DOHH2 (cell line): ENCODE results near the gene SIK2.

Experiments used
- H3F3A ChIP-seq: fragments of 200-600 bp; sonication (generic), shearing (Covaris generic); 2 replicates; pipeline ENCODE4 v1.6.0; 2016; ENCODE audit warnings: antibody characterized with exemption, mild to moderate bottlenecking; ENCODE audit not compliant: control insufficient read depth, insufficient read depth
- H3K27ac ChIP-seq: fragments of 200-600 bp; sonication (generic); 2 replicates; pipeline ENCODE4 v1.5.1; 2014; ENCODE audit warnings: low read depth, mild to moderate bottlenecking, low read length, moderate library complexity
- H3K27me3 ChIP-seq: fragments of 200-600 bp; sonication (generic); 2 replicates; pipeline ENCODE4 v1.6.1; 2014; ENCODE audit warnings: mild to moderate bottlenecking, low read length, mixed read lengths; ENCODE audit not compliant: control insufficient read depth
- H3K36me3 ChIP-seq: fragments of 200-600 bp; sonication (generic); 2 replicates; pipeline ENCODE4 v1.6.1; 2014; ENCODE audit warnings: mild to moderate bottlenecking, low read length, moderate library complexity, mixed read lengths; ENCODE audit not compliant: control insufficient read depth
- H3K4me1 ChIP-seq: fragments of 200-600 bp; sonication (generic); 2 replicates; pipeline ENCODE4 v1.6.1; 2014; ENCODE audit warnings: mild to moderate bottlenecking, low read length, mixed read lengths; ENCODE audit not compliant: control insufficient read depth
- H3K4me2 ChIP-seq: fragments of 200-600 bp; sonication (generic); 2 replicates; pipeline ENCODE4 v1.6.0; 2014; ENCODE audit warnings: mild to moderate bottlenecking, low read length, moderate library complexity
- H3K4me3 ChIP-seq: fragments of 200-600 bp; sonication (generic); 2 replicates; pipeline ENCODE4 v1.5.1; 2014; ENCODE audit warnings: mild to moderate bottlenecking, low read length, mixed read lengths
- H3K79me2 ChIP-seq: fragments of 200-600 bp; sonication (generic); 2 replicates; pipeline ENCODE4 v1.6.1; 2014; ENCODE audit warnings: mild to moderate bottlenecking, low read length, mixed read lengths; ENCODE audit not compliant: control insufficient read depth
- H3K9me2 ChIP-seq: fragments of 200-600 bp; sonication (generic); replicated peaks from 2 replicates; pipeline ENCODE4 v1.6.1; 2014; ENCODE audit warnings: mild to moderate bottlenecking, low read length, mixed read lengths; ENCODE audit not compliant: control insufficient read depth
- H3K9me3 ChIP-seq: fragments of 200-600 bp; sonication (generic); 2 replicates; pipeline ENCODE4 v1.6.1; 2014; ENCODE audit warnings: antibody characterized with exemption, low read length, mixed read lengths; ENCODE audit not compliant: control insufficient read depth, insufficient read depth
- H4K20me1 ChIP-seq: fragments of 200-600 bp; sonication (generic); 2 replicates; pipeline ENCODE4 v1.6.0; 2014; ENCODE audit warnings: low read depth, mild to moderate bottlenecking, antibody characterized with exemption, low read length, moderate library complexity; ENCODE audit not compliant: control insufficient read depth, insufficient read depth
- EZH2phosphoT487 ChIP-seq: fragments of 200-600 bp; sonication (generic); IDR thresholded peaks from 2 replicates; pipeline ENCODE4 v1.6.1; 2017; ENCODE audit warnings: borderline replicate concordance, mild to moderate bottlenecking, antibody characterized with exemption, low read length, moderate library complexity, mixed read lengths
- TF ChIP-seq, protein P1 (sequence below): fragments of 200-600 bp; sonication (generic); IDR thresholded peaks from one replicate; pipeline ENCODE4 v1.5.1; 2014; ENCODE audit warnings: antibody characterized with exemption, mild to moderate bottlenecking, low read depth, low read length; ENCODE audit not compliant: poor library complexity, severe bottlenecking

The SIK2 gene

DNA sequence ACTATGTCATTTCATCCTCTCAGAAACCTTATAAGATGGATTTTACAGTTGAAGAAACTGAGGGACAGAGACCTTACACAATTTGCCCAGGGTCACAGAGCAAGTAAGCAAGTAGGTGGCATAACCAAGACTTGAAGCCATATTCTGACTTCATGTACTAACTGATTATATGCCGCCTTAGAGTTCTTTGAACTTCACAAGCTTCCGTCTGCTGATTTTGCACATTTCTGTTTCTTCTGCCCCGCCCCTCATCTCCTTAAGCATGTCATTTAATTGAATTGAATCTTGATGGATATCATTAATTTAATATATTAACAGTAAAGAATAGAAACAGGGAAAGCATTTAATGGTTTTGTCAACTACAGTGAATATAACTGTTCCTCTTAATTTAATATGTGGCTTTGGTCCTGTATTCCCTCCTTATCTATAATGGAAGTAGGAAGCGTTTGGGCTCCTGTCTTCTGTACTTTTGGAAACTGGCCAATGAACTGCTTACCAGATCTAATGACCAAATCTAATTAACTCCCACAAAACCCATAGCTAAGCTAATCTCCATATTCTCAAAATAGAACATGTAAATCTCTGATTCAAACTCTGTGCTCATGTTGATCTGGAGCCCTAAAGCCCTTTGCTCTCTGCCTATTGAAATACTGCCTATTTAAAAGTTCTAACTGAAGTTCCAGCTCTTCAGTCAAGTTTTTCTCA is 30.4 kb downstream of the SIK2 start:
- H3K4me3 ChIP-seq = no peak overlapping the region
- TF ChIP-seq, protein P1, sequence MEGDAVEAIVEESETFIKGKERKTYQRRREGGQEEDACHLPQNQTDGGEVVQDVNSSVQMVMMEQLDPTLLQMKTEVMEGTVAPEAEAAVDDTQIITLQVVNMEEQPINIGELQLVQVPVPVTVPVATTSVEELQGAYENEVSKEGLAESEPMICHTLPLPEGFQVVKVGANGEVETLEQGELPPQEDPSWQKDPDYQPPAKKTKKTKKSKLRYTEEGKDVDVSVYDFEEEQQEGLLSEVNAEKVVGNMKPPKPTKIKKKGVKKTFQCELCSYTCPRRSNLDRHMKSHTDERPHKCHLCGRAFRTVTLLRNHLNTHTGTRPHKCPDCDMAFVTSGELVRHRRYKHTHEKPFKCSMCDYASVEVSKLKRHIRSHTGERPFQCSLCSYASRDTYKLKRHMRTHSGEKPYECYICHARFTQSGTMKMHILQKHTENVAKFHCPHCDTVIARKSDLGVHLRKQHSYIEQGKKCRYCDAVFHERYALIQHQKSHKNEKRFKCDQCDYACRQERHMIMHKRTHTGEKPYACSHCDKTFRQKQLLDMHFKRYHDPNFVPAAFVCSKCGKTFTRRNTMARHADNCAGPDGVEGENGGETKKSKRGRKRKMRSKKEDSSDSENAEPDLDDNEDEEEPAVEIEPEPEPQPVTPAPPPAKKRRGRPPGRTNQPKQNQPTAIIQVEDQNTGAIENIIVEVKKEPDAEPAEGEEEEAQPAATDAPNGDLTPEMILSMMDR = no peak
- no peak for TF ChIP-seq EZH2phosphoT487
- no peaks in the 10 kb centered on the region for H3K27me3 ChIP-seq
- H3K27ac ChIP-seq = no peak overlapping the region
- no peaks in the 10 kb centered on the region; the same call in 1 of the 2 replicates for H4K20me1 ChIP-seq
- H3K9me2 ChIP-seq = no peaks in the 10 kb centered on the region
- no peak overlapping the region for H3K4me2 ChIP-seq
- no peaks in the 10 kb centered on the region for H3K79me2 ChIP-seq
- peaks cover 34% of the 10 kb centered on the region for H3K36me3 ChIP-seq
- H3K4me1 ChIP-seq = no peaks in the 10 kb centered on the region
- no peaks in the 10 kb centered on the region for H3F3A ChIP-seq
- H3K9me3 ChIP-seq = no peaks in the 10 kb centered on the region

DNA sequence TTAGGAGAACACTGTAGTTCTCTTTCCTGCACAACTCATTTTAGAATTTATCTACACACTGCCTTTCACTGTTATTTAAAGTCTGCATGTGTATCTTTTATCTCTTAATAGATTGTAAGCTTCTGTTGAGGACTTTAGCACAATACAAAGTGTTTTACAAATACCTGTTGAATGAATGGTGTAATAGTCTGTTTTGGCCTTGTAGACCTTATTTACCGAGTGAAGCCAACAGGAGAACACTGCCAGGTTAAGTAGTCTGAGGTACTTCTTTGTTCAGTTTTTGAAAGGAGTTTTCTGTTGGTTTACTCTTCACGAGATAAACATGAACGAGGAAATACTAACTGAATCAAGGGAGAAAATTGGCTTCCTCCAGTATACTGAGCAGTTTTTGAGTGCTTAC is 31.0 kb downstream of the SIK2 start:
- TF ChIP-seq EZH2phosphoT487 = no peak
- TF ChIP-seq, protein P1 = no peak
- H3K27ac ChIP-seq = no peak overlapping the region
- H4K20me1 ChIP-seq = no peaks in the 10 kb centered on the region; the same call in 1 of the 2 replicates
- no peak overlapping the region for H3K4me2 ChIP-seq
- H3K36me3 ChIP-seq = peaks cover 36% of the 10 kb centered on the region
- H3K27me3 ChIP-seq = no peaks in the 10 kb centered on the region
- no peaks in the 10 kb centered on the region for H3K9me3 ChIP-seq
- no peak overlapping the region for H3K4me3 ChIP-seq
- H3F3A ChIP-seq = no peaks in the 10 kb centered on the region
- no peaks in the 10 kb centered on the region for H3K4me1 ChIP-seq
- peaks cover 4% of the 10 kb centered on the region; the same call in 1 of the 2 replicates for H3K79me2 ChIP-seq
- no peaks in the 10 kb centered on the region for H3K9me2 ChIP-seq

DNA sequence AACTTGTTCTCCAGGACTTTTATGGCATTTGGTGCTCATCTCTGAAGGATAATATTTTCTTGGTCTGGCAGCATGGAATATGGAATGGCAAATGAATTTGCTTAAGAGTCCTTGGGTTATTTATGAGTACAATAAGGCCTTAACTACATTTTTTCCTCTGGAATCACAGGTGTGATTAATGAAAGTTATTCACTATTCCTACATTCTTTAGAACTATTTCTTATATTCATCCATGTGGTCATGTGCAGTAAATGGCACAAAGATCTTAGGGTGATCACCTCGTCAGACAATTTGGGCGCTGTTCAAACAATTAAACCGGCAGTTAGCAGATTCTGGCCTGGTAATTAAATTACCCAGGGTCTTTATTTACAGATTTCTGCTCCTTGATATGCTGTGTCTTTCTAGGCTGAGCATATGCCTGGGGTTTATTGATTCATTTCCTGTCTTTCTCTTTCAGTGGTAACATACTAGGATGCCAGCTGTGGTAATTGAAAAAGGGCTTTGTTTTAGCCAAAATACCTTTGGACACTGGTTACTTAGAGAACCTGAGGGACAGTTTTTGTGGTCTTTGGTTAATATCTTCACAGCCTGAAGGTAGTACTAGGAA is 31.6 kb downstream of the SIK2 start:
- H3K4me3 ChIP-seq = no peak overlapping the region
- H3K27me3 ChIP-seq = no peaks in the 10 kb centered on the region
- no peaks in the 10 kb centered on the region for H3K4me1 ChIP-seq
- no peaks in the 10 kb centered on the region for H3K9me2 ChIP-seq
- no peaks in the 10 kb centered on the region for H3K9me3 ChIP-seq
- no peaks in the 10 kb centered on the region; the same call in 1 of the 2 replicates for H4K20me1 ChIP-seq
- peaks cover 4% of the 10 kb centered on the region; the same call in 1 of the 2 replicates for H3K79me2 ChIP-seq
- no peak overlapping the region for H3K4me2 ChIP-seq
- TF ChIP-seq, protein P1 = no peak
- TF ChIP-seq EZH2phosphoT487 = no peak
- peaks cover 30% of the 10 kb centered on the region for H3K36me3 ChIP-seq
- H3F3A ChIP-seq = no peaks in the 10 kb centered on the region
- no peak overlapping the region for H3K27ac ChIP-seq
